Neural progenitor cell (in vitro differentiated cells): Measurements from ENCODE around the gene THRAP3.

Experiments used
- CTCF ChIP-seq: fragments of 200-600 bp; sonication (generic); IDR thresholded peaks from 2 replicates; pipeline ENCODE4 v1.5.1; 2017; ENCODE audit warnings: antibody characterized with exemption, mild to moderate bottlenecking
- EZH2 ChIP-seq: fragments of 200-600 bp; sonication (generic); IDR thresholded peaks from 2 replicates; pipeline ENCODE4 v1.6.1; 2017; ENCODE audit warnings: antibody characterized with exemption, mild to moderate bottlenecking, moderate library complexity

- no peak for TF ChIP-seq CTCF
- no peak for TF ChIP-seq EZH2
Observed at GRCh38 chr1:36253161-36253862, 29.1 kb downstream of the THRAP3 start.
